NCI-H1105 treated with DMSO at 0.1 percent for 48 hours (cell line): ENCODE results near the gene DHRS13.

Experiments
- DNase-seq: peaks from one replicate; lab custom pipeline; 2025; lab: John Stamatoyannopoulos, UW

DHRS13 gene

GRCh38 chr17:28902819-28903545 lies at the start of gene DHRS13:
Gene DHRS13, minus strand, starts transcription at chr17:28903079. Its CDS starts 135 bp downstream, at chr17:28902944.
- peak; percentile 91 for DNase-seq

GRCh38 chr17:28951991-28952975 lies 49.4 kb upstream of the DHRS13 start:
- peak; percentile 99 for DNase-seq

DNA sequence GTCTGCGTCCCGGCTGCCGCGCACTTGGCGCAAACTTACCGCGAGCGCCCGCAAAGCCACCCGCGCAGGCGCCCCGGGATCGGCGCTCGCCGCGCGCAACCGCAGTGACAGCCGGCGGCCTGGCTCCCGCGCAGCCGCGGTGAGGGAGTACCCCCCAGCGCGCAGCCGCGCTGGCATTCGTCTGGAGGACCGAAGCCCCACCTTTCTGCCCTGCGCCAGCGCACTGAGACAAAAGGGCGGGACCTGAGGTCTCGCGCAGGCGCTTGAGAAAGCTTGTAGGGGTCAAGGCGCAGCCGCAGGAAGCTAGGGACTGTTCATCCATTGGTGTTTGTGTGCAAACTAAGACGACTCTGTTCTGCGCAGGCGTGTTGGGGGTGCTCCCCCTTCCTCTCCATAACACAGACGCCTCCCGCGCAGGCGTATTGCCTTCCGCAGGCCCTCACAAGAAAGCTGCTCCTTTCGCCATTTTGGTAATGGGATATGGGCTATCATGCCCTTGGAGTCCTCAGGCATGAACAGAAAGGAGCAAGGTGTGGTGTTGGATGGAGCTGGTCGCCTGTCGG lies 48.6 kb upstream of the DHRS13 start, which contains the start of gene PHF12:
Gene PHF12 (minus strand): TSS at position 91 of the 563 bp plus-strand sequence. CDS start 558 bp downstream, outside the sequence.
- DNase-seq = peak; percentile 99

- no peak for DNase-seq
Measured at GRCh38 chr17:28950752-28951427, 48.0 kb upstream of the DHRS13 start.

GRCh38 chr17:28950017-28950751 lies 47.3 kb upstream of the DHRS13 start:
- DNase-seq = peak; percentile 16

DNA sequence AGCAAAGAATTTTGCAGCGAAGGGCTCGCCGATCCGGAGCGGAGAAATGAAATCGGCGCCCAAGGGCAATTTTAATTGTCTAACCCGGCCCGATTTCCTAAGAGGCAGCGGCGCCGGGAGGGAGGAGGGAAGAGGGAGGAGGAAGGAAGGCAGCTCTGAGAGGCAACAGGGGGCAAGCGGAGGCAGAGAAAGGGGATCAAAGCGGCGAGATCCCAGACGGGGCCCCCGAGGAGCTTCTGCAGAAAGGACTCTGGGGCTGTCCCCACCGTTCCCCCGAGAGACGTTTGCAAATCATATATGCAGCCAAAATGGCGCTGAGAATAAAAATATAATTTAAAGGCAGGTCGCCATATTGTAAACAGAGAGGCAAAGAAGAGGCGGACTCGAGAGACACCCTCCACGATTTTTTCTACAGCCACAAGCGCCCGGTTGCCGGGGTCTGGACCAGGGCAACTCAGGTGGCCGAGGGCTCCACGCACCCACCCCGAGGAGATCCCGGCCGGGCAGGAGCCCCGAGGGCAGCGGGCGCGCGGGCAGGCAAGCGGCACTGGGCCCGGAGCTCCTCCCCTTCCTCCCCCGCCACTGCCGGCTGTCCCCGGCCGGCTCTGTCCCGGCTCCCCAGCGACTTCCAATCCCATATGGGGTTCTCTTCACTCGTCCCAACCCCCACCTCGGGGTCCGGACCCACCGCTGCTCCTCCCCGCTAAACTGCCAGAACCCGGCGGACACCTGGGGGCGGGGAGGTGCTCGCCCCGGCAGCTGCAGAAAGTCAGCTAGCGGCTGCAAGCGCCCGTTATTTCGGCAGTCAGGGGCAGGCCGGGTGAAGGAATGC lies 46.5 kb upstream of the DHRS13 start:
- DNase-seq = peak; percentile 39

DNA sequence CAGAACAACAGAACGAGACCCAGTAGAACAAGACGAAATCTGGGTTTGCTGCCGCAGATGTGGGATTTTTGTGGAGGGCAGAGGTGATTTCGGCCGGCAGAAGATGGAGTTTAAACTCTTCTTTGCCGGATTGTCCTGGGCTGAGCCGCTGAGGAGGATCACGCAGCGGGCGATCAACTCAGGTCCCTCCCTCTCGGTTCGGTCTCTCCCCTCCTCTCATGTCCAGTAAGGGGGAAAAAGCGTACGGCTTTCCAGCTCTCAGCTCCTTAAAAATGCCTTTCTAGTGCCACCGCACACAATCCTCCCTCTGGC lies 46.0 kb upstream of the DHRS13 start:
- DNase-seq = no peak

- DNase-seq = no peak
Measured at GRCh38 chr17:28948342-28948741, 45.5 kb upstream of the DHRS13 start.

DNA sequence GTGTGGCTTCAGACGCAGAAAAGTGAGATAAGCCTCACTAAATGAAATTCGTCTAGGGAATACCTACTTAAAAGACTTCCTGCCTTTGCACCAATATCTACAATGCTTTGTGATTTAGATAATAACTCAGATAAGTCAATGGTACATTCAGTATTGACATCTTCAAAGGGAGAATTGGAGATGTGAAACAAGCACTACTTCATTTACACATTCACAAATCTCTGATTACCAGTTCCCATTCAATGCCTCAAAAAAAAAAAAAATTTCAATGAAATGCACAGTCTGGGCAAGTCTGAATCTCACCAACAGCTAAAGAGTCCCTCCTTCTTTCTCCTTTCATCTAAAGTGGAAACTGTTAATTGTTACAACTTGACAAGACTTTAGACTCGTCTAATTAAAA lies 44.8 kb upstream of the DHRS13 start:
- DNase-seq = no peak

- no peak for DNase-seq
Measured at GRCh38 chr17:28946239-28946638, 43.4 kb upstream of the DHRS13 start.

DNA sequence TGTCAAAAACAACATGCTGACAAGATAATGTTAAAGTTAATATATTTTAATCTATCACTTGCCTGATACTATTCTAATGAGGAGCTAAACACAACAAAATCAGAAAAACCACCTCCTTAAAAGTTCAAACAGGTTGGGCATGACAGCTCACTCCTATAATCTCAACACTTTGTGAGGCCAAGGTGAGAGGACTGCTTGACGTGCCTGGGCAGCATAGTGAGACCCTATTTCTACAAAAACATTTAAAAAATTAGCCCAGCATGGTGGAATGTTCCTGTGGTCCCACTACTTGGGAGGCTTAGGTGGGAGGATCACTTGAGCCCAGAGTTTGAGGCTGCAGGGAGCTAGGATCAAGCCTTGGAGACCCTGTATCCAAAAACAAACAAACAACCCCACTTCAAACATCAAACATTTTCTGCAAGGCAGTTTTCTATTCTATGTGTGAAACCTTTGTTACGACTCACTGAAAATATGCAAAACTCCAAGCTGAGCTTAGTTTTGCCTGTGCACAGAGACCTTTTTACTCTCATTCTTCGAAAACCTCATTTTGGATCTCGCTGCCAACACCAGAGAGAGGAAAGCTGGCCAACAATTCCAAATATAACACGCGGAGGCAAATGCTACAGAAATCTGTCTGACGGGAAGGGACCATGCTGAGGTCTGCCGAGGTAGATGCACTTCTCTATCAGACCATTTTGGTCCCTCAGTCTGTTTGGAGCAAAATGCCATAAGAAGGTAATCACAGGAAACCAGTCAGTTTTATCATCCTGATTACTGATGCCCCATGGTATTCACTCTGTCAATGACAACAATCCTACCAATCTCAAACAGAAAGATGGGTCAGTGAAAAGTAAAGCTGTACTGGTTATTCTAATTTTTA lies 42.2 kb upstream of the DHRS13 start:
- DNase-seq = no peak

- no peak for DNase-seq
Measured at GRCh38 chr17:28944343-28944742, 41.5 kb upstream of the DHRS13 start.

DNA sequence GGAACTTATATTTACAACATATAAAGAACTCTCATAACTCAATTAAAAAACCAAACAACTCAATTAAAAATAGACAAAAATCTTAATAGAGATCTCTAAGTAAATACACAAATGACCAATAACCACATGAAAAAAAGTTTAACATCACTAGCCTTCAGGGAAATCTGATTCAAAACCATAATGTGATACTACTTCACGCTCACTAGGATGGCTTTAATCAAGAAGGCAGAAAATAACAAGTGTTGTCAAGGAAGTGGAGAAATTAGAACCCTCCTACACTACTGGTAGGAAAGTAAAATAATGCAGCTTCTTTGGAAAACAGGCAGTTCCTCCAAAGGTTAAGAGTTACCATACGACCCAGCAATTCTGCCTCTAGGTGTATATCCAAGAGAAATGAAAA lies 40.0 kb upstream of the DHRS13 start:
- DNase-seq = no peak

GRCh38 chr17:28941251-28941650 lies 38.4 kb upstream of the DHRS13 start:
- no peak for DNase-seq

- no peak for DNase-seq
Measured at GRCh38 chr17:28940675-28941074, 37.8 kb upstream of the DHRS13 start.

- no peak for DNase-seq
Measured at GRCh38 chr17:28940142-28940541, 37.3 kb upstream of the DHRS13 start.

DNA sequence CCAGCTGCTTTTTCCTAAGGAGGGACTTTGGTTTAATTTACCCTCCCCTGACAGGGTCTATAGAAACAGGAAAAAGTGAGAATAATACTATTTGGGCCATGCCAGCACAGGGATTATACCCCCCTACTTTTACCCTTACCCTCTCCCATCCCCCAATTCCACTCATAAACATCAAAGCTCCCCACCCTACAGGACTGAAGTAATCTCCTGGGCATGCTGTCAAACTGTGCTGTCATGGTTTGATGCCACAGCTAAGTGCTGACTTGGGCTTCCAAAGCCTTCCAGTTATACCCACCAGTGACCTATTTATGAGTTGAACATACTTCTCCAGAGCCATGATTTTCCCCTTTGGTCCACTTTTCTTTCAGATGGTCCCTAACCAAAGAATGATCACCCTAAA lies 35.7 kb upstream of the DHRS13 start:
- no peak for DNase-seq

DNA sequence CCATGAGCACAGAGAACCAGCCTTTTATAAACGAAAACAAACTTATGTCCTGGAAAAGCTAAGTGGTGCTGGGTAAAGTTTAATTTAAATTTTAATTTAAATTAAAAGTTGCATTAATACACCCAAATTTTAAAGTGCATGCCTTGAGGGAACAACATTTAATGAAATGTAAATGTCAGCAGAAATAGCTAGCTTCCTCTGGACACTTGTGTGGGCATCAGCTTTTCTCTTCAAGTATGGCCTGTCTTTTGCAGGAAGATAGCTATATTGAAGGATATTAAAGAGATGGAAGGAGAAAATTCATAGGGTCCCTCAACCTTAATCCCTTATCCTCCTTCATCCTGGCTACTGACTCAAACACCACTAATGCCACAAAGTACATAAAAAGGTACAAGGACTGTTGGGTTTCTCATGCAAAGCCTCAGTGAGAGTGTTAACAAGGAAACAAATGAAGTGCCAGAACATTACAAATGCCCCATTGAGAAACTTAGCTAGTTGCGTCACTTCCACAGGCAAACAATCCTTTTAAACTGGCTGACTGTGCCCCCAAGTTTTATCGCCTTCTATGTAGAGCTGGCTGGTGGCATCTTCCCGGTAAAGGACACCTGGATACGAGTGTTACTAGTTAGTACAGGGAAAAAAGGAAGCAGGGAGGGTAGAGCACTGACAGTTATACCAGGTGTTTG lies 34.3 kb upstream of the DHRS13 start:
- DNase-seq = no peak
